Measurements from ENCODE around the gene TSPAN10.

DNA sequence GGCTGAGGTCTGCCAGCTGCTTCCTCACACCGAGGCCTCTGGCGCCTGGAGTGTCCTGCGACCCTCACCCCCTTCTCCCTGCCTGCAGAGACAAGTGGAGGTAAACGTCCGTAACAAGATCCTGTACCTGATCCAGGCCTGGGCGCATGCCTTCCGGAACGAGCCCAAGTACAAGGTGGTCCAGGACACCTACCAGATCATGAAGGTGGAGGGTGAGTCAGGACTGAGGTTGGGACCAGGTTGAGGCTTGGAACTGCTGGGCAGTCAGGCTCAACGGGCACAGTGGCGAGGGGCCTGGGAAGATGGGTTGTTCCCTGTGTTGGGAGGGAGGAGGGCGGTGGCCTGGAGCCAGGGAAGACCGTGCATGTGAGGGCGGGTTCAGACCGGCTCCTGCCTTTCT is 51.6 kb downstream of the TSPAN10 start:
- TF ChIP-seq, protein P1, sequence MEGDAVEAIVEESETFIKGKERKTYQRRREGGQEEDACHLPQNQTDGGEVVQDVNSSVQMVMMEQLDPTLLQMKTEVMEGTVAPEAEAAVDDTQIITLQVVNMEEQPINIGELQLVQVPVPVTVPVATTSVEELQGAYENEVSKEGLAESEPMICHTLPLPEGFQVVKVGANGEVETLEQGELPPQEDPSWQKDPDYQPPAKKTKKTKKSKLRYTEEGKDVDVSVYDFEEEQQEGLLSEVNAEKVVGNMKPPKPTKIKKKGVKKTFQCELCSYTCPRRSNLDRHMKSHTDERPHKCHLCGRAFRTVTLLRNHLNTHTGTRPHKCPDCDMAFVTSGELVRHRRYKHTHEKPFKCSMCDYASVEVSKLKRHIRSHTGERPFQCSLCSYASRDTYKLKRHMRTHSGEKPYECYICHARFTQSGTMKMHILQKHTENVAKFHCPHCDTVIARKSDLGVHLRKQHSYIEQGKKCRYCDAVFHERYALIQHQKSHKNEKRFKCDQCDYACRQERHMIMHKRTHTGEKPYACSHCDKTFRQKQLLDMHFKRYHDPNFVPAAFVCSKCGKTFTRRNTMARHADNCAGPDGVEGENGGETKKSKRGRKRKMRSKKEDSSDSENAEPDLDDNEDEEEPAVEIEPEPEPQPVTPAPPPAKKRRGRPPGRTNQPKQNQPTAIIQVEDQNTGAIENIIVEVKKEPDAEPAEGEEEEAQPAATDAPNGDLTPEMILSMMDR (IDR thresholded peaks at IDR 0.05; ENCODE audit: poor library complexity, severe bottlenecking): no peak
- TF ChIP-seq RAD21 (conservative IDR thresholded peaks at IDR 0.05) (no peak), REST (IDR thresholded peaks at IDR 0.05; ENCODE audit: borderline replicate concordance) (no peak), EZH2 (IDR thresholded peaks at IDR 0.05; ENCODE audit: borderline replicate concordance, insufficient read depth, low read length, poor library complexity, severe bottlenecking) (no peak), POLR2AphosphoS5 (IDR thresholded peaks at IDR 0.05) (no peak), TAF1 (IDR thresholded peaks at IDR 0.05; ENCODE audit: low read depth) (no peak), EP300 (conservative IDR thresholded peaks at IDR 0.05; ENCODE audit: poor library complexity, severe bottlenecking) (no peak)

Data from neural cell (in vitro differentiated cells).